HepG2 (cell line): ENCODE results near the gene SRP68. TPM values are rescaled to one million over a fixed set of nuclear protein-coding genes. Genes with fewer than 3 reads are reported as not detected.

ENCODE experiments used
- CCDC6 ChIP-seq: sonication (generic); formaldehyde crosslinking; IDR thresholded peaks from 2 replicates; pipeline ENCODE4 v1.8.1; 2022; ENCODE audit warnings: mild to moderate bottlenecking, missing genetic modification reagents, moderate library complexity
- ERF ChIP-seq: IDR thresholded peaks from 2 replicates; pipeline ENCODE4 v1.6.1; 2018; ENCODE audit warnings: missing biosample characterization, missing genetic modification reagents
- FUBP1 ChIP-seq: sonication (generic); formaldehyde crosslinking; IDR thresholded peaks from 2 replicates; pipeline ENCODE4 v1.5.1; 2020; ENCODE audit warnings: missing genetic modification reagents, mild to moderate bottlenecking, borderline replicate concordance
- HNF1A ChIP-seq, 2 experiments: sonication (generic) in 1 of 2; formaldehyde crosslinking in 1 of 2; IDR thresholded peaks; 2 replicates each; pipeline versions ENCODE4 v1.4.0 to v1.6.1; 2016 to 2020; ENCODE audit warnings: borderline replicate concordance in 1 of 2, low read depth in 1 of 2, mild to moderate bottlenecking in 1 of 2, missing genetic modification reagents in 1 of 2
- HOXD1 ChIP-seq: sonication (generic); formaldehyde crosslinking; IDR thresholded peaks from 2 replicates; pipeline ENCODE4 v1.5.0; 2020; ENCODE audit warnings: missing genetic modification reagents
- MXD1 ChIP-seq: sonication (generic); formaldehyde crosslinking; IDR thresholded peaks from 2 replicates; pipeline ENCODE4 v1.4.0; 2020; ENCODE audit warnings: mild to moderate bottlenecking, missing genetic modification reagents
- NR2F6 ChIP-seq, 2 experiments: IDR thresholded peaks; 2 replicates each; pipeline ENCODE4 v1.6.1; 2016; ENCODE audit warnings: antibody characterized with exemption in 1 of 2, mild to moderate bottlenecking in 1 of 2
- PBX2 ChIP-seq: IDR thresholded peaks from 2 replicates; pipeline ENCODE4 v1.6.1; 2016; ENCODE audit warnings: control low read depth
- SIX1 ChIP-seq: sonication (generic); formaldehyde crosslinking; IDR thresholded peaks from 2 replicates; pipeline ENCODE4 v1.4.0; 2020; ENCODE audit warnings: missing genetic modification reagents, borderline replicate concordance
- SRF ChIP-seq: IDR thresholded peaks from 2 replicates; pipeline ENCODE4 v1.6.1; 2011; ENCODE audit warnings: mild to moderate bottlenecking, low read depth, low read length, moderate library complexity
- TMF1 ChIP-seq: sonication (generic); formaldehyde crosslinking; IDR thresholded peaks from 2 replicates; pipeline ENCODE4 v1.8.1; 2022; ENCODE audit warnings: low read depth, missing genetic modification reagents
- WIZ ChIP-seq: sonication (generic); formaldehyde crosslinking; IDR thresholded peaks from 2 replicates; pipeline ENCODE4 v1.5.1; 2020; ENCODE audit warnings: mild to moderate bottlenecking, missing genetic modification reagents
- ZBED4 ChIP-seq: sonication (generic); formaldehyde crosslinking; IDR thresholded peaks from 2 replicates; pipeline ENCODE4 v1.4.0; 2020; ENCODE audit warnings: missing genetic modification reagents, borderline replicate concordance
- ZNF260 ChIP-seq: sonication (generic); formaldehyde crosslinking; IDR thresholded peaks from 2 replicates; pipeline ENCODE4 v1.4.0; 2020; ENCODE audit warnings: missing genetic modification reagents, low read depth, mild to moderate bottlenecking, borderline replicate concordance
- ZNF577 ChIP-seq: sonication (generic); formaldehyde crosslinking; IDR thresholded peaks from 2 replicates; pipeline ENCODE4 v1.4.0; 2020; ENCODE audit warnings: mild to moderate bottlenecking, low read depth, missing genetic modification reagents, borderline replicate concordance
- ZNF589 ChIP-seq: sonication (generic); formaldehyde crosslinking; conservative IDR thresholded peaks from 2 replicates; pipeline ENCODE4 v1.8.0; 2022; ENCODE audit warnings: mild to moderate bottlenecking, moderate library complexity, missing genetic modification reagents
- ZNF713 ChIP-seq: sonication (generic); formaldehyde crosslinking; IDR thresholded peaks from 2 replicates; pipeline ENCODE4 v1.4.0; 2020; ENCODE audit warnings: mild to moderate bottlenecking, missing genetic modification reagents
- polyA plus RNA-seq, 8 experiments: library from polyadenylated mRNA; depleted of rRNA in 3 of 8; stranded (reverse) in 7 of 8; unstranded in 1 of 8; fragments of >200 nt; fragmentation: Illumina TruSeq in 4 of 8; extraction: Trizol in 4 of 8; gene quantifications; 2 replicates each; pipeline versions ENCODE4 v1.2.1 to v1.2.3, GENCODE V29; 2011 to 2016; ENCODE audit warnings: low read depth in 4 of 8, missing spikeins in 1 of 8, mixed read lengths in 1 of 8; ENCODE audit not compliant: insufficient read depth in 1 of 8
- total RNA-seq, 5 experiments: library from RNA; depleted of rRNA; stranded (reverse); fragments of >200 nt; fragmentation: Illumina TruSeq; extraction: Trizol; gene quantifications; 2 replicates each; pipeline ENCODE4 v1.2.3, GENCODE V29; 2016; ENCODE audit warnings: low read depth in 1 of 5

The SRP68 gene
- total and polyA plus RNA-seq, 2 of the 13 experiments (the other 11 are each of a cell fraction or from before 2014, with no cell fraction given): 39.8 to 74.3 TPM

- no peak for TF ChIP-seq ZBED4 (CRISPR knock-in tag)
- no peak for TF ChIP-seq ZNF577 (CRISPR knock-in tag)
- TF ChIP-seq CCDC6 (CRISPR knock-in tag): 0 out of 2 replicates have a peak, but pooled peaks have one; percentile 55
- TF ChIP-seq SIX1 (CRISPR knock-in tag): no peak
- TF ChIP-seq FUBP1 (CRISPR knock-in tag): no peak
- no peak for TF ChIP-seq ZNF260 (CRISPR knock-in tag)
- TF ChIP-seq ERF (CRISPR knock-in tag): no peak
- no peak for TF ChIP-seq ZNF589
- TF ChIP-seq SRF: no peak
- TF ChIP-seq MXD1 (CRISPR knock-in tag): 0 out of 2 replicates have a peak, but pooled peaks have one; percentile 2
- no peak for TF ChIP-seq NR2F6 (IDR thresholded peaks at IDR 0.05)
- no peak for TF ChIP-seq NR2F6 (CRISPR knock-in tag; IDR thresholded peaks at IDR 0.05)
- TF ChIP-seq WIZ (CRISPR knock-in tag): 0 out of 2 replicates have a peak, but pooled peaks have one; percentile 31
- TF ChIP-seq PBX2 (CRISPR knock-in tag): 0 out of 2 replicates have a peak, but pooled peaks have one; percentile 33
- no peak for TF ChIP-seq HNF1A (IDR thresholded peaks at IDR 0.05; ENCODE audit: low read depth)
- TF ChIP-seq HNF1A (CRISPR knock-in tag; IDR thresholded peaks at IDR 0.05; ENCODE audit: borderline replicate concordance): no peak
- no peak for TF ChIP-seq ZNF713
- no peak for TF ChIP-seq TMF1
- no peak for TF ChIP-seq HOXD1
These were observed 6.7 kb upstream of the SRP68 start, which contains the start of gene ZACN (continued) for GRCh38 chr17:76078860-76079534.
